GM23248 (cell line): ENCODE results near the gene PI4KA.
A peak's percentile ranks its signal among the peaks of the same experiment; 100 is the strongest.

Experiments
- EZH2 ChIP-seq: fragments of 200-600 bp; sonication (generic); IDR thresholded peaks from 2 replicates; pipeline ENCODE4 v1.6.1; 2018; ENCODE audit warnings: antibody characterized with exemption, mild to moderate bottlenecking; ENCODE audit not compliant: insufficient read depth, poor library complexity, severe bottlenecking
- EZH2phosphoT487 ChIP-seq: fragments of 200-600 bp; sonication (generic); IDR thresholded peaks from 2 replicates; pipeline ENCODE4 v1.6.1; 2018; ENCODE audit warnings: antibody characterized with exemption, moderate library complexity, mild to moderate bottlenecking, low read depth; ENCODE audit not compliant: insufficient read depth

GRCh38 chr22:20671409-20672081 lies 187.1 kb downstream of the PI4KA start:
- TF ChIP-seq EZH2 (peak; percentile 66), EZH2phosphoT487 (no peak)
